GM13976 (cell line): Measurements from ENCODE around the gene ARHGAP9.

Experiments
- DNase-seq: peaks from one replicate; pipeline ENCODE4 v3.0.0; 2012; ENCODE audit warnings: low spot score
- in situ Hi-C: fragments of 300-500 bp; cut with MboI; formaldehyde crosslinking; loops from one replicate; pipeline ENCODE4 v1.12.0; 2022; ENCODE audit warnings: low sequenced_read_pairs, mixed read lengths, inconsistent platforms; ENCODE audit not compliant: unreplicated experiment
- TF ChIP-seq, protein P1 (sequence below): IDR thresholded peaks from 2 replicates; pipeline ENCODE4 v1.5.1; 2012; ENCODE audit warnings: borderline replicate concordance, mild to moderate bottlenecking; ENCODE audit not compliant: insufficient read depth; ENCODE audit errors: extremely low read depth, missing control alignments, control extremely low read depth

ARHGAP9 gene

GRCh38 chr12:57489157-57489641 lies 9.5 kb upstream of the ARHGAP9 start:
- TF ChIP-seq, protein P1, sequence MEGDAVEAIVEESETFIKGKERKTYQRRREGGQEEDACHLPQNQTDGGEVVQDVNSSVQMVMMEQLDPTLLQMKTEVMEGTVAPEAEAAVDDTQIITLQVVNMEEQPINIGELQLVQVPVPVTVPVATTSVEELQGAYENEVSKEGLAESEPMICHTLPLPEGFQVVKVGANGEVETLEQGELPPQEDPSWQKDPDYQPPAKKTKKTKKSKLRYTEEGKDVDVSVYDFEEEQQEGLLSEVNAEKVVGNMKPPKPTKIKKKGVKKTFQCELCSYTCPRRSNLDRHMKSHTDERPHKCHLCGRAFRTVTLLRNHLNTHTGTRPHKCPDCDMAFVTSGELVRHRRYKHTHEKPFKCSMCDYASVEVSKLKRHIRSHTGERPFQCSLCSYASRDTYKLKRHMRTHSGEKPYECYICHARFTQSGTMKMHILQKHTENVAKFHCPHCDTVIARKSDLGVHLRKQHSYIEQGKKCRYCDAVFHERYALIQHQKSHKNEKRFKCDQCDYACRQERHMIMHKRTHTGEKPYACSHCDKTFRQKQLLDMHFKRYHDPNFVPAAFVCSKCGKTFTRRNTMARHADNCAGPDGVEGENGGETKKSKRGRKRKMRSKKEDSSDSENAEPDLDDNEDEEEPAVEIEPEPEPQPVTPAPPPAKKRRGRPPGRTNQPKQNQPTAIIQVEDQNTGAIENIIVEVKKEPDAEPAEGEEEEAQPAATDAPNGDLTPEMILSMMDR: no peak
- in situ Hi-C loops: no loop called here
- DNase-seq: no peak

DNA sequence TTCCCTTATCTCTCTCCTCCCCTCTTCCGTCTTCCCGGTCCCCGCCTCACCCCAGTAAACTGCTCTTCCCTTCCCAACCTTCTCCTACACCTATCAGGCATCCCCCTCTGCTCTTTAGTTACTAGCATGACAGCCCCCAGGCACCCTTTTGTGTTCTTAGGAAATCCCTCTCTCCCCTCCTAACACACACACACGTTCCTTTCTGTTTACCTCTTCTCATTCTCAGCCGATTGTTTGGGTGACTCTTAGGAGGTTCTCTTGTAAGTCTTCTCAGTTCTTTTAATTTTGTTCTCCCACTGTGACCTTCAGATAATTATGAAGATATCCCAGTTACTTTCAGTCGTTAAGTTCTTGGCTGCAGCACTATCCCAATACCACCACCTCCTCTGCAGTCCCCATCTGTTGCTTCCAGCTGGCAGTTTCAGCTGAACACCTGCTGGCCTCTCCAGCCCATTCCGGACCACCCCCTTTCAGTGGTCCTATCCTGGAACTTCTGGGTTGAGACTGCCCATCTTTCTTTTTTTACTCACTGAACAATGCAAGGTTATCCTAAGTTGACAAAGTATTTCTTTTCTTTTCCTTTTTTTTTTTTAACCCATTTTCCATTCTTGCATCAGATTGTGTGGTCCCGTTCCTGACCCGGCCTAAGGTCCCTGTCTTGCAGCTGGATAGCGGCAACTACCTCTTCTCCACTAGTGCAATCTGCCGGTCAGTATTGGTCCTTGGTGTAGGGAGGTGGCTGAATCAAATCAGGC lies 8.9 kb upstream of the ARHGAP9 start:
- no peak for DNase-seq
- TF ChIP-seq, protein P1: no peak
- in situ Hi-C loops: no loop called here

DNA sequence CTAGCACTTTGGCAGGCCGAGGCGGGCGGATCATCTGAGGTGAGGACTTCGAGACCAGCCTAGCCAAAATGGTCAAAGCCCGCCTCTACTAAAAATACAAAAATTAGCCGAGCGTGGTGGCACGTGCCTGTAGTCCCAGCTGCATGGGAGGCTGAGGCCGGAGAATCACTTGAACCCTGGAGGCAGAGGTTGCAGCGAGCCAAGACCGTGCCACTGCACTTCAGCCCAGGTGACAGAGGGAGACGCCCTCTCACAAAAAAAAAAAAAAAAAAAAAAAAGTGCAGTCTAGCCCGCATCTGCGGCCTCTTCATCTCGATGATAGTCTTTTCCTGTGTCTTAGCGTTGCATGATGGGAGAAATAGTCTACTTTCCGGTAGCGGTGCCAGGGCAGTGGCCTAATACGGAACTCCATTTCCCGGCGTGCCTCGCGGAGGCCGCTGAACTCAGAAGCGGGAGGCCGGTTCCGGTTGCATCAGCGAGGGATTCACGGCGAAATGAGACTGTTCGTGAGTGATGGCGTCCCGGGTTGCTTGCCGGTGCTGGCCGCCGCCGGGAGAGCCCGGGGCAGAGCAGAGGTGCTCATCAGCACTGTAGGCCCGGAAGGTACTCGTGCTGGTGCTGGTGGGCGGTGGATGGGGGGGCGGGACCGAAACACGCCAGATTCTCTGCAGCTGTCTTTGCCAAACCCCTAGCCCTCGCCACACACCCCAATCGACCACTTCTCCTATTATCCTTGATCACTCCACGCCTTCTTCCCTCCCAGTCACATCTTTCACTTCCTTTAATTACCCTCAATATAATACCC lies 8.1 kb upstream of the ARHGAP9 start, which contains the start of gene MARS1:
TSS of gene MARS1 (plus strand) at position 472 of the 805 bp plus-strand sequence. CDS start at position 495, 23 bp downstream.
- TF ChIP-seq, protein P1: peak; percentile 27
- in situ Hi-C loops: no loop called here
- DNase-seq: peak; percentile 95

- TF ChIP-seq, protein P1: no peak
- DNase-seq: no peak
- in situ Hi-C loops: no loop called here
Observed at GRCh38 chr12:57487055-57487596, 7.5 kb upstream of the ARHGAP9 start.

- no peak for DNase-seq
- in situ Hi-C loops: no loop called here
- TF ChIP-seq, protein P1: no peak
Observed at GRCh38 chr12:57485695-57486094, 6.0 kb upstream of the ARHGAP9 start.

DNA sequence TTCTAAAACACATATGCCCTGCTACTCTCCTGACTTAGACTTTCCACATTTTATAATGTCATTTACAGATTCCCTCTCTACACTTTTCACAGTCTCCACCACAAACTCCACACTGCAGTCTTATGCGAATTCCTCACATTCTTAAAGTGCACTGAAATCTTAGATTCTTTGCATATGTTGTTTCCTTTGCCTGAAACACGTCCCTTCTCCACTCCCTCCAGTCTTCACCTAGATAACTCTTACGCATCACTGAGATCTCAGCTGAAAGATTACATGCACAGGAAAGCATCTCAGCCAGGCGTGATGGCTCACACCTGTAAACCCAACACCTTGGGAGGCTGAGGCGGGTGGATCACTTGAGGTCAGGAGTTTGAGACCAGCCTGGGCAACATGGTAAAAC lies 3.8 kb upstream of the ARHGAP9 start:
- no peak for DNase-seq

More for the DNA sequence above, 3.8 kb upstream of the ARHGAP9 start:
- TF ChIP-seq, protein P1: no peak
- in situ Hi-C loops: no loop called here
